MM.1S (cell line): ENCODE data around the gene ATP2B1.

ENCODE experiments used
- EZH2 ChIP-seq: fragments of 300-600 bp; sonication (generic); optimal IDR thresholded peaks from 2 replicates; pipeline ENCODE3; 2017; ENCODE audit warnings: low read depth, mild to moderate bottlenecking, antibody characterized with exemption, low read length, mixed read lengths
- TF ChIP-seq, protein P1 (sequence below): fragments of 300-600 bp; sonication (generic); IDR thresholded peaks from 2 replicates; pipeline ENCODE4 v1.5.1; 2016; ENCODE audit warnings: antibody characterized with exemption, low read length, mixed read lengths

DNA sequence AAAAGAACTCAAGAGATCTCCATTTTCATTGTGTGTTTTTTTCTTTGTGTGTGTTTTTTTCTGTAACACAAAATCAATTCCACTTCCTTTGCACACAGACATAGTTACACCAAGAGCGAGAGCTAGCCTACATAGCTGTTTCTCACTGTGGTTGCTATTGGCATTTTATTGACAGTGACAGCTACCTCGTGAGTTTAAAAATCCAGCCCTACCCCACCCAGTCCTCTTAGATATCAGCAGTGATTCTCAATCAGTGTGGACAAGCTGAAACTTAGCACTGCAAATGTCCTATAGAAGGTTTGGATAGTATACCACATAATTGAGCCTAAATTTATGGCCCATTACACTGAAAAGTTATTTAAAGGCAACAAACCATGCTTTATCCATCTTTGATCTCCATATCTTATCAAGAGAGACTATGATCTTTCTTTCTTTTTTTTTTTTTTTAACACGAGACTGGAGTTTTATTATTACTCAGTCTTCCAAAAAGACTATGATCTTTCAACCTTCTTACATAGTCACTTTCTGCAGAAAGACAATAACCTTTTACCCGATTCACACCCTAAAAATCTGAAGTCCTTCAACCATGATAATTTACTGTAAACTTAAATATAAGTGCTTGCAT lies 46.8 kb downstream of the ATP2B1 start:
- no peak for TF ChIP-seq EZH2
- TF ChIP-seq, protein P1, sequence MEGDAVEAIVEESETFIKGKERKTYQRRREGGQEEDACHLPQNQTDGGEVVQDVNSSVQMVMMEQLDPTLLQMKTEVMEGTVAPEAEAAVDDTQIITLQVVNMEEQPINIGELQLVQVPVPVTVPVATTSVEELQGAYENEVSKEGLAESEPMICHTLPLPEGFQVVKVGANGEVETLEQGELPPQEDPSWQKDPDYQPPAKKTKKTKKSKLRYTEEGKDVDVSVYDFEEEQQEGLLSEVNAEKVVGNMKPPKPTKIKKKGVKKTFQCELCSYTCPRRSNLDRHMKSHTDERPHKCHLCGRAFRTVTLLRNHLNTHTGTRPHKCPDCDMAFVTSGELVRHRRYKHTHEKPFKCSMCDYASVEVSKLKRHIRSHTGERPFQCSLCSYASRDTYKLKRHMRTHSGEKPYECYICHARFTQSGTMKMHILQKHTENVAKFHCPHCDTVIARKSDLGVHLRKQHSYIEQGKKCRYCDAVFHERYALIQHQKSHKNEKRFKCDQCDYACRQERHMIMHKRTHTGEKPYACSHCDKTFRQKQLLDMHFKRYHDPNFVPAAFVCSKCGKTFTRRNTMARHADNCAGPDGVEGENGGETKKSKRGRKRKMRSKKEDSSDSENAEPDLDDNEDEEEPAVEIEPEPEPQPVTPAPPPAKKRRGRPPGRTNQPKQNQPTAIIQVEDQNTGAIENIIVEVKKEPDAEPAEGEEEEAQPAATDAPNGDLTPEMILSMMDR: no peak
